NCI-H187 (cell line): Measurements from ENCODE around the gene KANSL1.

Source experiments
- DNase-seq, 2 experiments: peaks; one replicate each; lab custom pipeline; 2025; lab: John Stamatoyannopoulos, UW

Gene KANSL1

GRCh38 chr17:46039592-46040186 is 153.5 kb downstream of the KANSL1 start:
- no peak for DNase-seq

GRCh38 chr17:46038937-46039336 is 154.3 kb downstream of the KANSL1 start:
- no peak for DNase-seq

- DNase-seq = no peak
Measured at GRCh38 chr17:46038414-46038813, 154.8 kb downstream of the KANSL1 start.

GRCh38 chr17:46037722-46038255 is 155.4 kb downstream of the KANSL1 start:
- DNase-seq = no peak

- DNase-seq = no peak
Measured at GRCh38 chr17:46036491-46036890, 156.7 kb downstream of the KANSL1 start.

- no peak for DNase-seq
Measured at GRCh38 chr17:46035112-46035818, 158.0 kb downstream of the KANSL1 start.

- no peak for DNase-seq
Measured at GRCh38 chr17:46033392-46033791, 159.8 kb downstream of the KANSL1 start.

GRCh38 chr17:46032909-46033308 is 160.3 kb downstream of the KANSL1 start:
- DNase-seq = no peak

GRCh38 chr17:46031920-46032319 is 161.3 kb downstream of the KANSL1 start:
- no peak for DNase-seq

GRCh38 chr17:46031440-46031839 is 161.8 kb downstream of the KANSL1 start:
- no peak for DNase-seq

- DNase-seq = no peak
Measured at GRCh38 chr17:46030752-46031151, 162.5 kb downstream of the KANSL1 start.

- DNase-seq = no peak
Measured at GRCh38 chr17:46029627-46030026, 163.6 kb downstream of the KANSL1 start.

- no peak for DNase-seq
Measured at GRCh38 chr17:46028981-46029565, 164.2 kb downstream of the KANSL1 start.

GRCh38 chr17:46028374-46028773 is 164.9 kb downstream of the KANSL1 start:
- no peak for DNase-seq

GRCh38 chr17:46027976-46028325 is 165.3 kb downstream of the KANSL1 start:
- DNase-seq = no peak

- DNase-seq = no peak
Measured at GRCh38 chr17:46027048-46027975, 165.9 kb downstream of the KANSL1 start.

GRCh38 chr17:46026166-46027047 is 166.8 kb downstream of the KANSL1 start:
- no peak for DNase-seq

GRCh38 chr17:46025510-46026165 is 167.6 kb downstream of the KANSL1 start:
- DNase-seq = no peak

GRCh38 chr17:46025060-46025459 is 168.2 kb downstream of the KANSL1 start:
- DNase-seq = no peak

GRCh38 chr17:46024590-46024989 is 168.6 kb downstream of the KANSL1 start:
- no peak for DNase-seq
